Measurements from ENCODE around the gene ME3. TPM values are rescaled to one million over a fixed set of nuclear protein-coding genes. Genes with fewer than 3 reads are reported as not detected.
A peak's percentile ranks its signal among the peaks of the same experiment; 100 is the strongest.

ME3 gene
- total RNA-seq, 1 donor from 2014 or later: 16.7 TPM

DNA sequence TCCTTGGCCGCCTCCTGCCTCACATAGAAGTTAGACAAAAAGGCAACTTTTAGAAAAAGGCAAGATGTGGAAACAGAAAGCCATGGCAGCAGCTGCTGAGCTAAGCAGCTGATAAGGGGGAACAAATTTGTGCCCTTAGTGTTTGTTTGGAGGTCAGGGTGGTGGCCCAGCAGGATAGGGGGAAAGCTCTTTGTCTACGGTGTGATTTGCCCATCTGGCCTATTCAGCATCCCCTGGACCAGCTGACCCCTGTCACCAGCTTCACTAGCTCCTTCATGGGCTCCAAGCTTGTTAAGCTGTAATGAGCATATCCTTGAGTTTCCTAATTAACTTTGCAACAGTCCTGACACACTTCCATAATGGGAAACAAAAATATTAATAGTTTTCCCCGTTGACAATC, 5.9 kb upstream of the ME3 start:
- Histone ChIP-seq H3K4me3 (ENCODE audit: low read length in 3 of 3) (no peak overlapping the region), H3K27ac (ENCODE audit: low read depth, low read length) (no peak overlapping the region), H3K9me3 (ENCODE audit: control insufficient read depth in 3 of 3, low read length in 3 of 3) (no peaks in the 10 kb centered on the region), H3K4me1 (ENCODE audit: control insufficient read depth in 3 of 3, insufficient read depth in 3 of 3, low read length in 3 of 3) (peaks cover 18 to 46% (median 21%) of the 10 kb centered on the region in 3 donors), H3K9ac (ENCODE audit: low read depth in 1 of 3, low read length in 3 of 3) (no peak overlapping the region), H3K36me3 (ENCODE audit: control insufficient read depth in 3 of 3, insufficient read depth in 3 of 3, low read length in 3 of 3) (no peaks in the 10 kb centered on the region), H3K27me3 (ENCODE audit: control insufficient read depth in 3 of 3, insufficient read depth in 3 of 3, low read length in 3 of 3) (no peaks in the 10 kb centered on the region)

DNA sequence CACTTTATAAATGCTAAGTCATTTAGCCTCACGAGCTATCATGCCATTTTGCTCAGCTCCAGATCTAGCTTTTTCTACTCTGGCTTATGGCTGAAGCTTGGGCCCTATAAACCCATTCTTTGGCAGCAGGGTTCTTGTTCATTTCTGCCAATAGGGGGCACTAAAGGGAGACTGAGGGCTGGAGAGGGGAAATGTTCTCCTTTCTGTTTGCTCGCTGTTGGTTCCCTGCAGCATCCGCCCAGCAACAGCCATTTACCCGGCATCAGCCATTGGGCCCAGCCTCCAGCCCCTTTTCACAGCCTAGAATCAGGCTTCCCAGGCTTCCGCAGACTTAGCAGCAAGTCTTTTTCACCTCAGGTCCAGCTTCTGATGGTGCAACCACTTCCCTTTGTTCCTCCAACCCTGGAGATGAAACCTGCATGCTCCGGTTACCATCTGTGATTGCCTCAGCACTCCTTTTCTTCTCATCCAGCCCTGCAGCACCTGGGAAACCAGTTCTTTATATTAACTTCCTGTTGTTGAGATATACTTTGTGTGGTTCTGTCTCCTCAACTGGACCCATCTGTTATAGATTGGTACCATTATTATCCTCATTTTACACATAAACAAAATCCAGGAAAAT, 4.2 kb upstream of the ME3 start:
- no peaks in the 10 kb centered on the region for H3K36me3 ChIP-seq (ENCODE audit: control insufficient read depth in 3 of 3, insufficient read depth in 3 of 3, low read length in 3 of 3)
- H3K27ac ChIP-seq (ENCODE audit: low read depth, low read length): no peak overlapping the region
- no peak overlapping the region for H3K9ac ChIP-seq (ENCODE audit: low read depth in 1 of 3, low read length in 3 of 3)
- no peaks in the 10 kb centered on the region for H3K9me3 ChIP-seq (ENCODE audit: control insufficient read depth in 3 of 3, low read length in 3 of 3)
- peaks cover 21 to 47% (median 24%) of the 10 kb centered on the region in 3 donors for H3K4me1 ChIP-seq (ENCODE audit: control insufficient read depth in 3 of 3, insufficient read depth in 3 of 3, low read length in 3 of 3)
- H3K27me3 ChIP-seq (ENCODE audit: control insufficient read depth in 3 of 3, insufficient read depth in 3 of 3, low read length in 3 of 3): no peaks in the 10 kb centered on the region
- H3K4me3 ChIP-seq (ENCODE audit: low read length in 3 of 3): no peak overlapping the region

DNA sequence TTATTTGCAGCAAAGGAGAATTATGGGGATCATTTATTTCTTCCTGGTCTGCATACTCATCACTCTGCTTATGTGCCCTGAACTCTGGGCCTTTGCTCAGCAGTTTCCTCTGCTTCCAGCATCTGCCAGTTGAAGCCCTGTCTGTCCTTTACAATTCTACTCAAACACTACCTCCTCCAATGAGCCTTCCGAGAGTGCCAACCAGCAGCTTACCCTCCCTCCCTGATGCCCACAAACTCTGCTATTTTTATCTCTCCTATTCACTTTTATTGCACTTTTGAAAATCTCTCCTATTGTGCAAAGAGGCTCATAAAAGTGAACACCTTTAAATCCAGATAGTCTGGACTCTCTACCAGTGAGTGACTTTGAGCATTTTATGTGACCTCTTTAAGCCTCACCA, 3.6 kb upstream of the ME3 start:
- Histone ChIP-seq H3K27me3 (ENCODE audit: control insufficient read depth in 3 of 3, insufficient read depth in 3 of 3, low read length in 3 of 3) (no peaks in the 10 kb centered on the region), H3K27ac (ENCODE audit: low read depth, low read length) (no peak overlapping the region), H3K36me3 (ENCODE audit: control insufficient read depth in 3 of 3, insufficient read depth in 3 of 3, low read length in 3 of 3) (no peaks in the 10 kb centered on the region), H3K4me3 (ENCODE audit: low read length in 3 of 3) (no peak overlapping the region), H3K4me1 (ENCODE audit: control insufficient read depth in 3 of 3, insufficient read depth in 3 of 3, low read length in 3 of 3) (peaks cover 21 to 47% (median 24%) of the 10 kb centered on the region in 3 donors), H3K9me3 (ENCODE audit: control insufficient read depth in 3 of 3, low read length in 3 of 3) (no peaks in the 10 kb centered on the region), H3K9ac (ENCODE audit: low read depth in 1 of 3, low read length in 3 of 3) (no peak overlapping the region)

DNA sequence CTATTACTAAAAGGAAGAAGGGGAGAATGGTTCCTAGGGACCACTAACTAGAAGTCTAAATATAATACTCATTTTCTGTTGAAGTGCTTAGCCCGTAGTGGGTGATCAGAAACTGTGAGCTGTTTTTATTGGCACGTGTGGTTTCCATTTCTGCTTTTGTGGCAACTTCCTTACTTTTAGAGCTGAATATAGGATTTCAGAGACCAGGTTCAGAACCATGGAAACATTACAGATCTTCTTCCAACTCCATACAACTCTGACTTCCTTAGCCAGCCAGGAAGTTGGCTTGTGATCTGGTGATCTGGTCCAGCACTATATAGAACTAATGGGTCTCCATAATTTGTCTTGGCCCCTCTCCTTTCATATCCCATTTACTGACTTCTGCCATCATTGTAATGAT, 2.6 kb upstream of the ME3 start:
- H3K36me3 ChIP-seq (ENCODE audit: control insufficient read depth in 3 of 3, insufficient read depth in 3 of 3, low read length in 3 of 3): no peaks in the 10 kb centered on the region
- H3K27ac ChIP-seq (ENCODE audit: low read depth, low read length): no peak overlapping the region
- peaks cover 15 to 45% (median 31%) of the 10 kb centered on the region in 3 donors for H3K4me1 ChIP-seq (ENCODE audit: control insufficient read depth in 3 of 3, insufficient read depth in 3 of 3, low read length in 3 of 3)
- H3K9me3 ChIP-seq (ENCODE audit: control insufficient read depth in 3 of 3, low read length in 3 of 3): no peaks in the 10 kb centered on the region
- no peaks in the 10 kb centered on the region for H3K27me3 ChIP-seq (ENCODE audit: control insufficient read depth in 3 of 3, insufficient read depth in 3 of 3, low read length in 3 of 3)
- no peak overlapping the region for H3K9ac ChIP-seq (ENCODE audit: low read depth in 1 of 3, low read length in 3 of 3)
- no peak overlapping the region for H3K4me3 ChIP-seq (ENCODE audit: low read length in 3 of 3)

DNA sequence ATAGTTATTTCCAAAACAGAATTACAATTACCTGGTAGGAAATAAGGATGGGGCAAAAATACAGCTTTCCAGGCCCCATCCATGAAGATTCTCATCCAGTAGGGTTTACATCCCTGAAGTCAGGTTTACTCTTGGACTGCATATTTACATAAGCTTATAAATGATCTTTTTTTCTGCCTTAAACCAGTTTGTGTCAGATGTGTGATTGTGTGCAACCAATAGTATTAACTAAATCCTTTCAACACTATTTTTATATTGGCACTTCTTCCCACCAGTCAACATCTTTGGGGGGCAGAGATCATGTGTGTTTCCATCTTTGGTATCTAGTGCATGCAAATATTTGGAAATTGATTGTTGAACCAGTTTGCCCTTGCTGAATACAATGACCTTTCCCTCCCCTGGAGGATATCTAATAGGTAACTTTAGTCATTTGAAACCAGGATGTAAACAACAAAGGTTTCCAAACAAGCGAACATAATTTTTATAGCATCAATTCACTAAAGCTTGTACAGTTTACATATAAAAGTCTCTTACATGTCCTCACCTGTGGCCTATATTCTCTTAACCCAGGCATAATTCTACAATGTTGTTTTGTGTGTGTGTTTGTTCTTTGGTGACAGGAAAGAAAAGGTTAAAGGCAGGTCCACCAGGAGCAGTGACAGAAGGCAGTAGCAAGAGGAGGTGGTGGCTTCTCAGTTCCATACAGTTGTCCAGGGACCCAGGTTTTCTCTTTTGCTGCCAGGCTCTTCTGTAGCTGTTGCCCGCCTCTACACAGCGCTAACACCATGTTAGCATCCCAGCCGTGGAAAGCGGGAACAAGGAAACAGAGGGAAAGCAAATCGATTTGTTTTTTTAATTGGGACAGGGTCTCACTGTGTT, 1.7 kb upstream of the ME3 start:
- Histone ChIP-seq H3K4me3 (ENCODE audit: low read length in 3 of 3) (no peak overlapping the region), H3K9me3 (ENCODE audit: control insufficient read depth in 3 of 3, low read length in 3 of 3) (no peaks in the 10 kb centered on the region), H3K4me1 (ENCODE audit: control insufficient read depth in 3 of 3, insufficient read depth in 3 of 3, low read length in 3 of 3) (peaks cover 19 to 50% (median 36%) of the 10 kb centered on the region in 3 donors), H3K27me3 (ENCODE audit: control insufficient read depth in 3 of 3, insufficient read depth in 3 of 3, low read length in 3 of 3) (no peaks in the 10 kb centered on the region), H3K36me3 (ENCODE audit: control insufficient read depth in 3 of 3, insufficient read depth in 3 of 3, low read length in 3 of 3) (no peaks in the 10 kb centered on the region), H3K27ac (ENCODE audit: low read depth, low read length) (no peak overlapping the region), H3K9ac (ENCODE audit: low read depth in 1 of 3, low read length in 3 of 3) (peak overlapping the region in 1 of 3 donors; percentile 4)

DNA sequence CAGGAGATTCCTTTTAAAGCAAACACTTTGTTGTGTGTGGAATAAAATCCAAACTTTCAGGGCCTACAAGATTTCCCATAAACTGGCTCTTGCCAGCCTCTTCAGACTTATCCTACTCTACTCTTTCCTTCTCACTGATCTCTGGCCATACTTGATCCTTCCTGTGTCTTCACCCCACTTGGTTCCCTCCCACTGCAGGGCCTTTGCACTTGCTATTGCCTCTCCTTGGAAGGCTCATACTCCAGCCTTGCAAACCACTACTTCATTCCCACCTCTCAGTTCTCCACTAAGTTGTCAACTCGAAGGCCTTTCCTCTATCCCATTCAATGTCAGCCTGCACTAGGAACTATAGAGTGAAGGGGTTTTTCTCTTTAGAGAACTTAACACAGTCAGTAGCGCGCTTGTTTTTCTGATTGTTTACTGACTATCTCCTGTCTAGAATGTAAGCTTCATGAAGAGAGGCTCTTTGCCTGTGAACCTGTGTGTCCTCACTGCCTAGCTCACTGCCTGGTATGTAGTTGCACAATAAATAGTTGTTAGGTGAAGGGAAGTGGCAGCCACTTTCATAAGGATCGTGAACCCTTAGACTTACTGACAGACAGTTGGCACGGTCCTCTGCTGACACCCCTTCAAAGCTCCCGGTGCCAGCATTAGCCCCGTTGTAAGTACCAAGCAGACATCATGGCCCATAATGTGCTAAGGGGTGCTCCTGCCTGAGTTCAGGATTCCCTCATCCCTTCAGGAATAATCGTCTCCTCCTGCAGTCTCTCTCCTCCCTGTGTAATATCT, 833 bp upstream of the ME3 start:
- Histone ChIP-seq H3K4me1 (ENCODE audit: control insufficient read depth in 3 of 3, insufficient read depth in 3 of 3, low read length in 3 of 3) (peaks cover 19 to 53% (median 37%) of the 10 kb centered on the region in 3 donors), H3K9me3 (ENCODE audit: control insufficient read depth in 3 of 3, low read length in 3 of 3) (no peaks in the 10 kb centered on the region), H3K36me3 (ENCODE audit: control insufficient read depth in 3 of 3, insufficient read depth in 3 of 3, low read length in 3 of 3) (no peaks in the 10 kb centered on the region), H3K27ac (ENCODE audit: low read depth, low read length) (peak overlapping the region; percentile 96), H3K9ac (ENCODE audit: low read depth in 1 of 3, low read length in 3 of 3) (peak overlapping the region; percentile 92 to 94 (median 93)), H3K4me3 (ENCODE audit: low read length in 3 of 3) (peak overlapping the region in 2 of 3 donors; percentile 89 to 91), H3K27me3 (ENCODE audit: control insufficient read depth in 3 of 3, insufficient read depth in 3 of 3, low read length in 3 of 3) (no peaks in the 10 kb centered on the region)

DNA sequence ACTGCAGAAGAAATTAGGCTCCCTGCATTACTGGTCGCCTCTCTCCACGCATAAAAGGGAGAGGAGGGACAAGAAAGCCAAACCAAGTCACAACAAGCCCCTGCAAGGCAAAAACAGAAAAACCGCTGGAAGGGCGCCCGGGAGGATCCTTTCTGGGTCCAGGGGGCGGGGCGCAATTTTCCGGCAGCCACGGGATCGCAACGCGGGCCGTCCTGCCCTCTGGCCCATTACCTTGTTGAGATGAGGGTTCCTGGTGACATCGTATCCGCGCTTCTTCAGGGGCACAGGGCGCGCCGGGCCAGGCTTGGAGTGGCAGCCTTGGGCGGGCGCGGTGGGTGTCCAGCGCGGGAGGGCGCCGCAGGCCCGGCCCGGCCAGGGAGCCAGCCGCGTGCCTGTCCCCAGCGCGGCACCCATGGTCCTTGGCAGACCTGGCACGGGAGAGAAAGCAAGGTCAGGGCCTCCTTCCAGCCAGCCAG, 847 bp downstream of the ME3 start:
- no peaks in the 10 kb centered on the region for H3K9me3 ChIP-seq (ENCODE audit: control insufficient read depth in 3 of 3, low read length in 3 of 3)
- peak overlapping the region; percentile 89 to 93 (median 91) for H3K4me3 ChIP-seq (ENCODE audit: low read length in 3 of 3)
- no peaks in the 10 kb centered on the region for H3K27me3 ChIP-seq (ENCODE audit: control insufficient read depth in 3 of 3, insufficient read depth in 3 of 3, low read length in 3 of 3)
- peak overlapping the region; percentile 92 to 94 (median 93) for H3K9ac ChIP-seq (ENCODE audit: low read depth in 1 of 3, low read length in 3 of 3)
- H3K36me3 ChIP-seq (ENCODE audit: control insufficient read depth in 3 of 3, insufficient read depth in 3 of 3, low read length in 3 of 3): no peaks in the 10 kb centered on the region
- H3K4me1 ChIP-seq (ENCODE audit: control insufficient read depth in 3 of 3, insufficient read depth in 3 of 3, low read length in 3 of 3): peaks cover 19 to 51% (median 37%) of the 10 kb centered on the region in 3 donors
- H3K27ac ChIP-seq (ENCODE audit: low read depth, low read length): peak overlapping the region; percentile 96

DNA sequence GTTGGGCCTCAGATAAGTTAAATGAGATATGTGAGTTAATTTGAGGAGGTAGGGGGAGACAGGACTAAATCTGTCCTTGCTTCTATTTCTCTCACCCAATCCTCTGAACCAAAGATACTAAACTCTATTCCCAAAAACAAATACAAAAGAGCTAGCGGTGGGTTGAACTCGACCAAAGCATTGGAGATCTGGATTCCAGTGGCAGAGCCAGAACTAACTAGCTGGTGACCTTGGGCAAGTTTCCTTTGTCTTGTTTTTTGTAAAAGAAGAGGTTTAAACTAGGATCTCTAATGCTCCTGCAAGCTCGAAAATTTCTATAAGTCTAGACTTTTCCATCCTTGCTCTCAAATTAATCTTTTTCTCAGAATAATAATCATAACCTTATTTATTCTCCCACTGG, 1.5 kb downstream of the ME3 start:
- Histone ChIP-seq H3K36me3 (ENCODE audit: control insufficient read depth in 3 of 3, insufficient read depth in 3 of 3, low read length in 3 of 3) (no peaks in the 10 kb centered on the region), H3K4me3 (ENCODE audit: low read length in 3 of 3) (peak overlapping the region; percentile 89 to 93 (median 91)), H3K4me1 (ENCODE audit: control insufficient read depth in 3 of 3, insufficient read depth in 3 of 3, low read length in 3 of 3) (peaks cover 16 to 49% (median 33%) of the 10 kb centered on the region in 3 donors), H3K27ac (ENCODE audit: low read depth, low read length) (peak overlapping the region; percentile 96), H3K9me3 (ENCODE audit: control insufficient read depth in 3 of 3, low read length in 3 of 3) (no peaks in the 10 kb centered on the region), H3K27me3 (ENCODE audit: control insufficient read depth in 3 of 3, insufficient read depth in 3 of 3, low read length in 3 of 3) (no peaks in the 10 kb centered on the region), H3K9ac (ENCODE audit: low read depth in 1 of 3, low read length in 3 of 3) (peak overlapping the region; percentile 92 to 94 (median 93))

DNA sequence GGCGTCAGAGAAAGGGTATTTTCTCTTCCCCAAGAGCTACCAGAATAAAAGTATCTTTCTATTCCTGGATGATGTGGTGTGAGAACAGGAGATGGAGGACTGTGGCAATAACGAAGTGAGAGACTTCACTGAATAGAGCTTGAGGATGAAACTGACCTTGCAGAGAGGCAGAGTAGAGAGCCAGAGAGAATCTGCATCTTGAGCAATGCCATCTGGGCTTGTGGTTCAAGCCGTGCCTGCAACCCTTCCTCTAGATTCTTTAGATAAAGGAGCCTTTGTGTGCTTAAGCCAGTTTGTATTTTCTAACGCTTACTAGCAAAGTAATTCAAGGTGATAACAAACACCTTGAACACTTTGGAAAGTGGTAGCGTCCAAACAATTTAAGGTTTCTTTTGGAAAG, 2.2 kb downstream of the ME3 start:
- Histone ChIP-seq H3K27ac (ENCODE audit: low read depth, low read length) (peak overlapping the region; percentile 96), H3K4me3 (ENCODE audit: low read length in 3 of 3) (no peak overlapping the region), H3K27me3 (ENCODE audit: control insufficient read depth in 3 of 3, insufficient read depth in 3 of 3, low read length in 3 of 3) (no peaks in the 10 kb centered on the region), H3K4me1 (ENCODE audit: control insufficient read depth in 3 of 3, insufficient read depth in 3 of 3, low read length in 3 of 3) (peaks cover 14 to 46% (median 28%) of the 10 kb centered on the region in 3 donors), H3K9me3 (ENCODE audit: control insufficient read depth in 3 of 3, low read length in 3 of 3) (no peaks in the 10 kb centered on the region), H3K36me3 (ENCODE audit: control insufficient read depth in 3 of 3, insufficient read depth in 3 of 3, low read length in 3 of 3) (peaks cover 0 to 4% (median 3%) of the 10 kb centered on the region in 3 donors), H3K9ac (ENCODE audit: low read depth in 1 of 3, low read length in 3 of 3) (peak overlapping the region in 1 of 3 donors; percentile 8)
